ENCODE results near the gene AZU1.
A peak's percentile ranks its signal among the peaks of the same experiment; 100 is the strongest.

The AZU1 gene

GRCh38 chr19:827710-828321, at the start of gene AZU1:
AZU1 (plus strand) TSS chr19:827837; CDS start chr19:827847, 10 bp downstream.
- DNase-seq (ENCODE audit: low read depth) = no peak

GRCh38 chr19:778910-779653, 48.6 kb upstream of the AZU1 start:
- no peak for DNase-seq (ENCODE audit: low read depth)

GRCh38 chr19:780935-781334, 46.7 kb upstream of the AZU1 start:
- no peak for DNase-seq (ENCODE audit: low read depth)

- DNase-seq (ENCODE audit: low read depth) = no peak
These were observed 45.8 kb upstream of the AZU1 start for GRCh38 chr19:781800-782184.

GRCh38 chr19:782185-782877, 45.3 kb upstream of the AZU1 start:
- no peak for DNase-seq (ENCODE audit: low read depth)

GRCh38 chr19:782878-783668, 44.6 kb upstream of the AZU1 start:
- no peak for DNase-seq (ENCODE audit: low read depth)

- DNase-seq (ENCODE audit: low read depth) = no peak
These were observed 43.1 kb upstream of the AZU1 start for GRCh38 chr19:784541-784940.

- no peak for DNase-seq (ENCODE audit: low read depth)
These were observed 40.1 kb upstream of the AZU1 start for GRCh38 chr19:787536-787935.

- no peak for DNase-seq (ENCODE audit: low read depth)
These were observed 39.0 kb upstream of the AZU1 start for GRCh38 chr19:788686-788982.

- no peak for DNase-seq (ENCODE audit: low read depth)
These were observed 38.5 kb upstream of the AZU1 start for GRCh38 chr19:788983-789700.

- no peak for DNase-seq (ENCODE audit: low read depth)
These were observed 38.0 kb upstream of the AZU1 start for GRCh38 chr19:789701-790060.

- no peak for DNase-seq (ENCODE audit: low read depth)
These were observed 36.5 kb upstream of the AZU1 start for GRCh38 chr19:791007-791566.

GRCh38 chr19:791567-792305, 35.9 kb upstream of the AZU1 start:
- DNase-seq (ENCODE audit: low read depth) = no peak

GRCh38 chr19:792306-792885, 35.2 kb upstream of the AZU1 start:
- no peak for DNase-seq (ENCODE audit: low read depth)

GRCh38 chr19:793806-794205, 33.8 kb upstream of the AZU1 start:
- DNase-seq (ENCODE audit: low read depth) = no peak

- DNase-seq (ENCODE audit: low read depth) = no peak
These were observed 32.5 kb upstream of the AZU1 start for GRCh38 chr19:795073-795611.

- DNase-seq (ENCODE audit: low read depth) = no peak
These were observed 31.7 kb upstream of the AZU1 start for GRCh38 chr19:795691-796581.

GRCh38 chr19:796692-797527, 30.7 kb upstream of the AZU1 start, which contains the start of gene PTBP1:
PTBP1 (plus strand) TSS chr19:797452; CDS start chr19:797498, 46 bp downstream.
- DNase-seq (ENCODE audit: low read depth) = peak; percentile 99
